HEK293 (cell line): ENCODE measurements around the gene WNT16.

Experiments
- CTCF ChIP-seq: fragments of 450-650 bp; formaldehyde crosslinking; IDR thresholded peaks from 2 replicates; pipeline ENCODE4 v1.5.1; 2016; ENCODE audit warnings: missing biosample characterization, missing genetic modification characterization
- YY1 ChIP-seq: fragments of 450-650 bp; formaldehyde crosslinking; IDR thresholded peaks from 2 replicates; pipeline ENCODE4 v1.5.1; 2018; ENCODE audit warnings: missing biosample characterization, missing genetic modification characterization
- ZNF48 ChIP-seq: fragments of 450-650 bp; formaldehyde crosslinking; IDR thresholded peaks from 2 replicates; pipeline ENCODE4 v1.5.1; 2016; ENCODE audit warnings: missing biosample characterization, missing genetic modification characterization
- ZNF600 ChIP-seq: fragments of 450-650 bp; formaldehyde crosslinking; IDR thresholded peaks from 2 replicates; pipeline ENCODE4 v1.5.1; 2016; ENCODE audit warnings: missing biosample characterization, missing genetic modification characterization

- TF ChIP-seq ZNF48 (tag by site-specific recombination) (no peak), YY1 (tag by site-specific recombination) (no peak), ZNF600 (tag by site-specific recombination) (no peak), CTCF (no peak)
Observed at GRCh38 chr7:121331048-121331447, 2.2 kb downstream of the WNT16 start.
